H1 (cell line): Measurements from ENCODE around the gene FGFRL1. TPM values are rescaled to one million over a fixed set of nuclear protein-coding genes. Genes with fewer than 3 reads are reported as not detected.

Experiments used
- CTCF ChIA-PET: fragments of 300-600 bp; sonication (Branson Sonifier 250); formaldehyde crosslinking; loops from one replicate; lab custom pipeline; 2021; ENCODE audit not compliant: partially characterized antibody; lab: Charles Lee
- POLR2A ChIA-PET: fragments of 300-600 bp; sonication (Branson Sonifier 250); formaldehyde crosslinking; loops from one replicate; lab custom pipeline; 2021; ENCODE audit warnings: inconsistent platforms; ENCODE audit not compliant: partially characterized antibody; lab: Charles Lee
- DNase-seq, 2 experiments: peaks; one replicate each; pipeline versions ENCODE4 v3.0.0 to v3.0.0-alpha.2; 2010 to 2022; ENCODE audit warnings: low spot score in 2 of 2, low read depth in 1 of 2, mixed read lengths in 1 of 2
- FAIRE-seq: peaks from 2 replicates; lab custom pipeline; 2011; peaks lifted over from hg19 to GRCh38; lab: Jason Lieb, UNC
- H2AFZ ChIP-seq: 2 replicates; pipeline ENCODE4 v1.8.1; 2012; ENCODE audit warnings: low read length, inconsistent platforms
- H2AK5ac ChIP-seq: 2 replicates; pipeline ENCODE4 v1.6.1; 2013; ENCODE audit warnings: low read depth, low read length
- H2BK120ac ChIP-seq: replicated peaks from 2 replicates; pipeline ENCODE3; 2013; ENCODE audit warnings: low read depth, low read length, inconsistent platforms
- H2BK12ac ChIP-seq: 2 replicates; pipeline ENCODE4 v1.6.1; 2013; ENCODE audit warnings: low read depth, low read length
- H2BK15ac ChIP-seq: 2 replicates; pipeline ENCODE4 v1.6.1; 2013; ENCODE audit warnings: low read length
- H2BK20ac ChIP-seq: 2 replicates; pipeline ENCODE4 v1.6.1; 2013; ENCODE audit warnings: low read length
- H2BK5ac ChIP-seq: 2 replicates; pipeline ENCODE4 v1.6.1; 2013; ENCODE audit warnings: low read depth, low read length
- H3K14ac ChIP-seq: 2 replicates; pipeline ENCODE4 v1.6.1; 2013; ENCODE audit warnings: inconsistent platforms; ENCODE audit not compliant: insufficient read length
- H3K18ac ChIP-seq: 2 replicates; pipeline ENCODE4 v1.6.1; 2013; ENCODE audit warnings: low read length; ENCODE audit errors: extremely low read depth
- H3K23ac ChIP-seq: 2 replicates; pipeline ENCODE4 v1.6.1; 2013; ENCODE audit warnings: inconsistent platforms; ENCODE audit not compliant: insufficient read length
- H3K23me2 ChIP-seq: 2 replicates; pipeline ENCODE4 v1.6.1; 2013; ENCODE audit warnings: low read depth, low read length
- H3K27ac ChIP-seq: 2 replicates; pipeline ENCODE4 v1.6.1; 2011; ENCODE audit warnings: low read depth, low read length, inconsistent platforms
- H3K27me3 ChIP-seq, 4 experiments: replicated peaks in 1 of 4; 1 replicate in 1 of 4; 2 replicates in 3 of 4; pipeline versions ENCODE4 v1.6.1 to v1.8.1; 2011 to 2013; ENCODE audit warnings: low read length in 3 of 4, mild to moderate bottlenecking in 3 of 4, inconsistent platforms in 2 of 4, mixed read lengths in 2 of 4, moderate library complexity in 1 of 4; ENCODE audit not compliant: control insufficient read depth in 3 of 4, insufficient read depth in 3 of 4; ENCODE audit errors: extremely low read depth in 1 of 4
- H3K36me3 ChIP-seq, 4 experiments: 2 replicates each; pipeline versions ENCODE4 v1.6.1 to v1.8.1; 2011 to 2013; ENCODE audit warnings: mild to moderate bottlenecking in 4 of 4, low read length in 3 of 4, moderate library complexity in 2 of 4, control low read depth in 1 of 4, inconsistent platforms in 1 of 4; ENCODE audit not compliant: insufficient read depth in 4 of 4, control insufficient read depth in 2 of 4
- H3K4ac ChIP-seq: replicated peaks from 2 replicates; pipeline ENCODE3; 2013; ENCODE audit warnings: low read length, low read depth, mixed read lengths, inconsistent platforms; ENCODE audit not compliant: insufficient read length
- H3K4me1 ChIP-seq, 4 experiments: replicated peaks in 1 of 4; 1 replicate in 1 of 4; 2 replicates in 3 of 4; pipeline versions ENCODE4 v1.6.1 to v1.8.1; 2011 to 2013; ENCODE audit warnings: low read length in 3 of 4, inconsistent platforms in 2 of 4, mixed read lengths in 1 of 4; ENCODE audit not compliant: insufficient read depth in 4 of 4, control insufficient read depth in 3 of 4
- H3K4me2 ChIP-seq, 2 experiments: 2 replicates each; pipeline versions ENCODE4 v1.6.1 to v1.8.1; 2011 to 2013; ENCODE audit warnings: low read depth in 2 of 2, low read length in 2 of 2, control low read depth in 1 of 2, inconsistent platforms in 1 of 2, mild to moderate bottlenecking in 1 of 2; ENCODE audit not compliant: insufficient read depth in 1 of 2
- H3K4me3 ChIP-seq, 4 experiments: fragments of 200-600, 300-600 bp in 1 of 4; sonication (generic), shearing (Covaris generic), sonication (Bioruptor Twin) in 1 of 4; 2 replicates each; pipeline versions ENCODE4 v1.5.1 to v1.8.1; 2011 to 2016; ENCODE audit warnings: low read length in 4 of 4, low read depth in 3 of 4, control low read depth in 2 of 4, inconsistent platforms in 2 of 4, mild to moderate bottlenecking in 2 of 4, mixed read lengths in 1 of 4, moderate library complexity in 1 of 4; ENCODE audit not compliant: insufficient read depth in 2 of 4; ENCODE audit errors: extremely low read depth in 1 of 4
- H3K56ac ChIP-seq: replicated peaks from 2 replicates; pipeline ENCODE3; 2013; ENCODE audit warnings: low read depth, mild to moderate bottlenecking, mixed read lengths, low read length, inconsistent platforms; ENCODE audit not compliant: insufficient read length
- H3K79me1 ChIP-seq: 2 replicates; pipeline ENCODE4 v1.6.1; 2013; ENCODE audit warnings: low read depth, low read length, control low read depth
- H3K79me2 ChIP-seq, 2 experiments: 2 replicates each; pipeline versions ENCODE4 v1.6.1 to v1.8.1; 2012 to 2013; ENCODE audit warnings: low read length in 2 of 2, mild to moderate bottlenecking in 2 of 2, inconsistent platforms in 1 of 2; ENCODE audit not compliant: insufficient read depth in 2 of 2, control insufficient read depth in 1 of 2
- H3K9ac ChIP-seq, 4 experiments: replicated peaks in 1 of 4; 1 replicate in 1 of 4; 2 replicates in 3 of 4; pipeline versions ENCODE4 v1.6.1 to v1.8.1; 2011 to 2013; ENCODE audit warnings: low read depth in 3 of 4, low read length in 3 of 4, control low read depth in 2 of 4, mild to moderate bottlenecking in 2 of 4, moderate library complexity in 2 of 4, inconsistent platforms in 1 of 4; ENCODE audit errors: extremely low read depth in 1 of 4
- H3K9me3 ChIP-seq, 2 experiments: 2 replicates each; pipeline versions ENCODE4 v1.6.1 to v1.8.1; 2012 to 2013; ENCODE audit warnings: mild to moderate bottlenecking in 2 of 2, moderate library complexity in 2 of 2, control low read depth in 1 of 2, inconsistent platforms in 1 of 2, low read depth in 1 of 2, low read length in 1 of 2, mixed read lengths in 1 of 2; ENCODE audit not compliant: insufficient read depth in 2 of 2
- H4K20me1 ChIP-seq, 2 experiments: replicated peaks in 1 of 2; 2 replicates each; pipeline versions ENCODE3 to v1.8.1; 2011 to 2013; ENCODE audit warnings: inconsistent platforms in 2 of 2, low read length in 2 of 2, mild to moderate bottlenecking in 1 of 2; ENCODE audit not compliant: insufficient read depth in 2 of 2, control insufficient read depth in 1 of 2
- H4K5ac ChIP-seq: 2 replicates; pipeline ENCODE4 v1.6.1; 2013; ENCODE audit warnings: low read length, low read depth, mixed read lengths, inconsistent platforms; ENCODE audit not compliant: insufficient read length
- H4K8ac ChIP-seq: 2 replicates; pipeline ENCODE4 v1.8.0; 2013; ENCODE audit warnings: mild to moderate bottlenecking, moderate library complexity, low read length, inconsistent platforms; ENCODE audit not compliant: insufficient read depth; ENCODE audit errors: extremely low read depth
- H4K91ac ChIP-seq: replicated peaks from 2 replicates; pipeline ENCODE3; 2013; ENCODE audit warnings: low read length, mixed read lengths, inconsistent platforms; ENCODE audit not compliant: insufficient read length
- BACH1 ChIP-seq: IDR thresholded peaks from 2 replicates; pipeline ENCODE4 v1.6.1; 2012; ENCODE audit warnings: low read length, improper control_type of control experiment
- CBX5 ChIP-seq: fragments of 300-800, 300-1000 bp; sonication (generic); IDR thresholded peaks from 2 replicates; pipeline ENCODE4 v1.7.1; 2016; ENCODE audit warnings: antibody characterized with exemption, low read length, low read depth
- HDAC6 ChIP-seq: IDR thresholded peaks from one replicate; pipeline ENCODE4 v1.7.1; 2012; ENCODE audit warnings: low read depth, mild to moderate bottlenecking, inconsistent platforms, low read length, moderate library complexity
- MAFK ChIP-seq: IDR thresholded peaks from 2 replicates; pipeline ENCODE4 v1.6.1; 2012; ENCODE audit warnings: low read depth, mild to moderate bottlenecking, improper control_type of control experiment, low read length
- POU5F1 ChIP-seq: IDR thresholded peaks from 2 replicates; pipeline ENCODE4 v1.6.1; 2011; ENCODE audit warnings: low read depth, mild to moderate bottlenecking, low read length, moderate library complexity
- TBP ChIP-seq: IDR thresholded peaks from 2 replicates; pipeline ENCODE4 v1.6.1; 2011; ENCODE audit warnings: low read depth, low read length, improper control_type of control experiment
- WGBS, 2 experiments: shearing (Covaris generic) in 1 of 2; methylation state at CpG; one replicate each; pipeline versions ENCODE4 v1.1.6 to v1.1.7; 2013 to 2015; ENCODE audit warnings: low lambda C conversion rate in 2 of 2, mixed read lengths in 2 of 2, inconsistent platforms in 1 of 2, low coverage in 1 of 2, missing lambda C conversion rate in 1 of 2; ENCODE audit not compliant: insufficient replicate concordance in 2 of 2, insufficient coverage in 1 of 2, insufficient read length in 1 of 2; ENCODE audit errors: extremely low coverage in 1 of 2, missing lambda C conversion rate in 1 of 2; 5-methylcytosine and 5-hydroxymethylcytosine counted together
- polyA plus RNA-seq, 7 experiments: library from polyadenylated mRNA; depleted of rRNA in 3 of 7; stranded (reverse) in 5 of 7; unstranded in 2 of 7; fragments of >200 nt in 5 of 7; fragments of 200-250 nt in 2 of 7; gene quantifications; 1 replicate in 5 of 7; 2 replicates in 1 of 7; 4 replicates in 1 of 7; pipeline versions ENCODE4 v1.2.1 to v1.2.3, GENCODE V29; 2011 to 2013; ENCODE audit warnings: missing spikeins in 2 of 7, mixed read lengths in 2 of 7
- total RNA-seq: library from RNA; stranded (reverse); fragmentation: NEBNext Ultra II Directional; extraction: Animal tissue kit (Norgen Biotek cat#: 25700); gene quantifications from 2 replicates; pipeline ENCODE4 v1.2.1, GENCODE V29; 2021
- TF ChIP-seq, protein P1 (sequence below): IDR thresholded peaks from 2 replicates; pipeline ENCODE4 v1.6.1; 2011; ENCODE audit warnings: low read depth, mild to moderate bottlenecking, low read length; ENCODE audit not compliant: insufficient read depth
- TF ChIP-seq, protein P2 (sequence below): IDR thresholded peaks from 2 replicates; pipeline ENCODE4 v1.6.1; 2012; ENCODE audit warnings: inconsistent platforms
- TF ChIP-seq, protein P3 (sequence below): IDR thresholded peaks from 2 replicates; pipeline ENCODE4 v1.6.1; 2011; ENCODE audit warnings: low read length, improper control_type of control experiment

The FGFRL1 gene
- total and polyA plus RNA-seq, 2 of the 8 experiments (the other 6 are each of a cell fraction or from before 2014, with no cell fraction given): 18.9 to 34.6 TPM

DNA sequence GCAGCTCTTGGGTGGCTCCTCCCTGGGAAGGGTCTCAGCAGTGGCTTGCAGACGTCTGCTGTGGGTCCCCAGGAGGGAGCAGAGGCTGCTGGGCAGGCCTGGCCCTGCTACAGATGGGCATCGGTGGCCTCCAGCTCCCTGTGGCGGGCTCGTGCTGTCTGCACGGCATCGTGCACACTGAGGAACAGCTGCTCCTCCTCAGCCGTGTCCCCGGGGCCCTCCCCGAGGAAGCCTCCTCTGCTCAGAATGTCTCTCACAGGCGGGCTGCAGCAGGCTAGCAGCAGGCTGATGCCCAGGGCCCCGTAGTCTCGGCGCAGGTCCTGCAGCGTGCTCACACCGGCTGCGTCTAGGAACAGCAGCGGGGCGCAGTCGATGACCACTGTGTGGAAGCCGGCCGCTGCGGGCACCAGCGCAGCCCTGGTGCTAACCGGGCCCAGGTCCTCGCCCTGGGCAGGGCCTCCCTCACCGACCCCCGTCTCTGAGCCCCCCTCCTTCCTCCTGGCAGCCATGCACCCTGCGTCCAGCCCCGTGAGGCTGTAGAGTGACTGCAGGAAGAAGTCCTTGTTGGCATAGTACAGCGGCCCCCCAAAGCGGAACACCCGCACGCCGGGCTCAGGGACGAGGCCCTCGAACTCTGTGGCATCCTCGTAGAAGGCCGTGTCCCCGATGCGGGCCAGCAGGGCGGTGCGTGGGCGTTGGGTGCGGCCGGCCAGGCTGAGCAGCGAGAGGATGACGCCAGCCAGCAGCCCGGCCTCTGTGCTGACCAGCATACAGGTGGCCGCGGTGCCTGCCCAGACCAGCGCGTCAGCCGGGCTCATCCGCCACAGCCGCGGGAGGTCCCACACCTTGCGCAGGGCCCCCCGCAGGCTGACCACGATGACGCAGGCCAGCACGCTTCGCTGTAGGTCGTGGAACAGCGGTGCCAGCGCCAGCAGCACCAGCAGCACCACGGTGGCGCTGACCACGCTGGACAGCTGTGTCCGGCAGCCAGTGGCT, 22.4 kb upstream of the FGFRL1 start:
- Histone ChIP-seq H3K23ac (no peak overlapping the region), H3K79me2 (no peaks in the 10 kb centered on the region), H3K27ac (no peak overlapping the region), H3K4me2 (no peak overlapping the region), H3K4ac (no peak overlapping the region), H3K27me3 (peaks cover 0 to 21% (median 14%) of the 10 kb centered on the region in 4 experiments; a peak in 6 of 7 replicates), H3K14ac (no peak overlapping the region), H3K4me1 (peaks cover 0 to 3% (median 2%) of the 10 kb centered on the region in 4 experiments; a peak in 4 of 7 replicates), H2BK15ac (no peak overlapping the region), H2BK20ac (no peak overlapping the region), H3K9ac (no peak overlapping the region), H4K5ac (no peak overlapping the region), H2BK12ac (no peak overlapping the region), H2BK120ac (no peak overlapping the region), H3K79me1 (no peaks in the 10 kb centered on the region), H2BK5ac (no peak overlapping the region), H2AFZ (no peak overlapping the region), H4K91ac (no peak overlapping the region), H3K56ac (no peak overlapping the region), H3K9me3 (no peaks in the 10 kb centered on the region), H4K20me1 (peaks cover 2 to 8% of the 10 kb centered on the region in 2 experiments), H3K23me2 (peaks cover 5% of the 10 kb centered on the region; the same call in 1 of the 2 replicates), H3K4me3 (no peak overlapping the region), H3K36me3 (no peaks in the 10 kb centered on the region; a peak in 1 of 8 replicates), H2AK5ac (no peak overlapping the region), H3K18ac (no peak overlapping the region), H4K8ac (0 out of 2 replicates have a peak overlapping the region, but pooled peaks have one; percentile 22)
- no peak for DNase-seq
- 92% methylated on average over 69 of the region's 69 CpGs; no CpG with 5 or more reads in 1 of the 2 experiments for WGBS, 2 experiments
- POLR2A ChIA-PET: no interaction called here
- CTCF ChIA-PET: interaction anchor here (0.6 to 1.3 kb wide), 5 partner anchors 9 to 142 kb away, joined by 3 to 5 read pairs (median 3); no protein-coding TSS in a partner anchor
- no peak for FAIRE-seq
- TF ChIP-seq, protein P1, sequence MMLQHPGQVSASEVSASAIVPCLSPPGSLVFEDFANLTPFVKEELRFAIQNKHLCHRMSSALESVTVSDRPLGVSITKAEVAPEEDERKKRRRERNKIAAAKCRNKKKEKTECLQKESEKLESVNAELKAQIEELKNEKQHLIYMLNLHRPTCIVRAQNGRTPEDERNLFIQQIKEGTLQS: no peak
- TF ChIP-seq, protein P2, sequence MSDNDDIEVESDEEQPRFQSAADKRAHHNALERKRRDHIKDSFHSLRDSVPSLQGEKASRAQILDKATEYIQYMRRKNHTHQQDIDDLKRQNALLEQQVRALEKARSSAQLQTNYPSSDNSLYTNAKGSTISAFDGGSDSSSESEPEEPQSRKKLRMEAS: no peak
- TF ChIP-seq MAFK (no peak), POU5F1 (no peak), HDAC6 (no peak), CBX5 (no peak), BACH1 (no peak), TBP (no peak)
- TF ChIP-seq, protein P3, sequence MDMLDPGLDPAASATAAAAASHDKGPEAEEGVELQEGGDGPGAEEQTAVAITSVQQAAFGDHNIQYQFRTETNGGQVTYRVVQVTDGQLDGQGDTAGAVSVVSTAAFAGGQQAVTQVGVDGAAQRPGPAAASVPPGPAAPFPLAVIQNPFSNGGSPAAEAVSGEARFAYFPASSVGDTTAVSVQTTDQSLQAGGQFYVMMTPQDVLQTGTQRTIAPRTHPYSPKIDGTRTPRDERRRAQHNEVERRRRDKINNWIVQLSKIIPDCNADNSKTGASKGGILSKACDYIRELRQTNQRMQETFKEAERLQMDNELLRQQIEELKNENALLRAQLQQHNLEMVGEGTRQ: no peak
